ENCODE measurements around the gene RGS3. TPM values are rescaled to one million over a fixed set of nuclear protein-coding genes. Genes with fewer than 3 reads are reported as not detected.

Gene RGS3
- total RNA-seq, 1 donor from 2014 or later, result 187 TPM

DNA sequence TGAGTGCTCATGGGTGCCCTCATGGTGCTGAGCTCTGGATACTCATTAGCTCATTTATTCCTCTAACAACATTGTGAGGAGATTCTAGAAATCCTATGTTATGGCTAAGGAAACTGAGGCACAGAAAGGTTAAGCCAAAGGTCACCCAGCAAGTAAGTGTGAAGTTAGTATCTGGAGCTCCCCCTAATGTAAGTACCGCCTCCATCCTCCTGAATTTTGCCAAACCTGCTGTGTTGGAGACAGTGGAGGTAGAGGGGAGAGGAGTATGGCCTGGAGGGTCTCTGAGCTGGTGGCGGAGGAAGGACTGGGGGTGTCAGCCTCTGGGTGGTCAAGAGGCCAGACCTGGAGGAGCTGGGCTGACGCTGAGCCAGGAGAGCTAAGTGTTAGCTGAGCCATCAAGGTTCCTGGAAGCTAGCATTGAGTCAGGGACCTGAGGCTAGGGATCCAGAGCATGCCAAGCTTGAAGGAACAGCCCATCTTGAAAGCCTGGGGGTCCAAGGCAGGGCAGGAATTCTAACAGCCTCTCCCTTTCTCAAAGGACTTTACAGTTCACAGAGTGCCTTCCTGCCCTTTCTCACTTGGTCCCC is 114.8 kb downstream of the RGS3 start:
- H3K4me1 ChIP-seq, result peaks cover 99% of the 10 kb centered on the region
- H3K27ac ChIP-seq (replicated peaks), result peak overlapping the region; percentile 94
- H3K4me3 ChIP-seq, result no peak overlapping the region
- H3K36me3 ChIP-seq, result peaks cover 2% of the 10 kb centered on the region
- no peaks in the 10 kb centered on the region for H3K9me3 ChIP-seq (replicated peaks)
- H3K27me3 ChIP-seq (ENCODE audit: low read depth), result no peaks in the 10 kb centered on the region
- TF ChIP-seq, protein P1, sequence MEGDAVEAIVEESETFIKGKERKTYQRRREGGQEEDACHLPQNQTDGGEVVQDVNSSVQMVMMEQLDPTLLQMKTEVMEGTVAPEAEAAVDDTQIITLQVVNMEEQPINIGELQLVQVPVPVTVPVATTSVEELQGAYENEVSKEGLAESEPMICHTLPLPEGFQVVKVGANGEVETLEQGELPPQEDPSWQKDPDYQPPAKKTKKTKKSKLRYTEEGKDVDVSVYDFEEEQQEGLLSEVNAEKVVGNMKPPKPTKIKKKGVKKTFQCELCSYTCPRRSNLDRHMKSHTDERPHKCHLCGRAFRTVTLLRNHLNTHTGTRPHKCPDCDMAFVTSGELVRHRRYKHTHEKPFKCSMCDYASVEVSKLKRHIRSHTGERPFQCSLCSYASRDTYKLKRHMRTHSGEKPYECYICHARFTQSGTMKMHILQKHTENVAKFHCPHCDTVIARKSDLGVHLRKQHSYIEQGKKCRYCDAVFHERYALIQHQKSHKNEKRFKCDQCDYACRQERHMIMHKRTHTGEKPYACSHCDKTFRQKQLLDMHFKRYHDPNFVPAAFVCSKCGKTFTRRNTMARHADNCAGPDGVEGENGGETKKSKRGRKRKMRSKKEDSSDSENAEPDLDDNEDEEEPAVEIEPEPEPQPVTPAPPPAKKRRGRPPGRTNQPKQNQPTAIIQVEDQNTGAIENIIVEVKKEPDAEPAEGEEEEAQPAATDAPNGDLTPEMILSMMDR (IDR thresholded peaks at IDR 0.05; ENCODE audit: borderline replicate concordance), result no peak
- peak; percentile 14 for DNase-seq
- intact Hi-C loops (cut with micrococcal nuclease), result loop anchor here (10.0 kb wide), 1 partner anchor 54 kb away; no protein-coding TSS in a partner anchor

DNA sequence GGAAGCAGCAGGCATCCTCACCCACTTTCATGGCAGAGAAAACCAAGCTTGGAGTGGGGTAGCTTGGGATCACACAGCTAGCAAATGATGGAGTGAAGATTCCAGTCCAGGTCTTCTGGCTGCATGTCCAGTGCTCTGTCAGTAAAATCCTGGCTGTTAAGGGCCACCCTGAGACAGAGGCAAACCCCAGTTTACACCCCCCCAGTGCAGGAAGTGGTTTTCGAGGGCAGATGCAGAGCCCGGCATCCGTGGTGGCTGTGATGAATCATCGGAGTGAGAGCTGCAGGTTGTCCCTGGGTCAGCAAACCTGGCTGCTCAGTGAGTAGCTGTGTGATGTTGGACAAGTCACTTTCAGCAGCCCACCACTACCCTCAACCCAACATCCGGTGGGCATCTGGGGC is 115.4 kb downstream of the RGS3 start:
- Histone ChIP-seq H3K4me3 (no peak overlapping the region), H3K4me1 (peaks cover 98% of the 10 kb centered on the region), H3K36me3 (peaks cover 7% of the 10 kb centered on the region), H3K27ac (replicated peaks) (peak overlapping the region; percentile 94), H3K9me3 (replicated peaks) (no peaks in the 10 kb centered on the region), H3K27me3 (ENCODE audit: low read depth) (no peaks in the 10 kb centered on the region)
- TF ChIP-seq, protein P1 (IDR thresholded peaks at IDR 0.05; ENCODE audit: borderline replicate concordance), result no peak
- intact Hi-C loops (cut with micrococcal nuclease), result loop anchor here (10.0 kb wide), 1 partner anchor 54 kb away; no protein-coding TSS in a partner anchor
- peak; percentile 43 for DNase-seq

DNA sequence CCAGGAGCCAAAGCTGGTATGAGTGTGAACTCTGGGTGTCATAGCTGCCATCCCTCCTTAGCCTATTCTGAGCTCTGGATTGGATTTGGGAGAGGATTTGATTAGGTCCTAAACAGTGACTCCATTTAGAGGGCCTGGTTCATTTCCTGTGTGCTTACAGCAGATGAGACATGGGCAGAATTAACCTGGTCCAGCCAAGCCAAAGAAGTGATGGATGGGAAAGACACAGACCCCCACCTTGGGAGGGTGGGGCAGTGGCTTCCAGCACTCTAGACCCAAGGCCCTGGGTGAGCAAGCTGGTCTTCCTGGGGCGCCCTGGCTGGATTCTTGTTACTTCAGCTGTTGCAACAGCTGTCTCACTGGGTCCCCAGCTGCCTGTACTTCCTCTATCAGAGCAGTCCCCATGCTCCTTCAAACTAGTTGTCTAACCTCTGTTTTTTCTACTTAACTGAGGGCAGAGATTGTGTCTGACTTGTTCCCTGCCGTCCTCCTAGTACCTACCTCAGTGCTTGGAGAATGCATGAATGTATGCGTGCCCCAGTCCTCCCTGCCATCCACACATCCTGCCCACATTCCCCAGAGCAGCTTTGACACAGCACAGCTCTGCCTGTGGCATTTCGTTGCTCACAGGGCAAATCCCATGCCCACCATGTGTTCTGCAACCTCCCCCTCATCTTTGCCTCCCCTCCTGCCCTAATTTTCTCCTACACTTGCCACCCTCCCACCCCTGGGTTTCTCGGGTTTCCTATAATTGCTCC is 115.9 kb downstream of the RGS3 start:
- peak overlapping the region; percentile 94 for H3K27ac ChIP-seq (replicated peaks)
- intact Hi-C loops (cut with micrococcal nuclease), result loop anchor here (10.0 kb wide), 1 partner anchor 55 kb away; no protein-coding TSS in a partner anchor
- H3K4me1 ChIP-seq, result peaks cover 98% of the 10 kb centered on the region
- TF ChIP-seq, protein P1 (IDR thresholded peaks at IDR 0.05; ENCODE audit: borderline replicate concordance), result no peak
- no peaks in the 10 kb centered on the region for H3K27me3 ChIP-seq (ENCODE audit: low read depth)
- no peaks in the 10 kb centered on the region for H3K9me3 ChIP-seq (replicated peaks)
- peaks cover 13% of the 10 kb centered on the region for H3K36me3 ChIP-seq
- peak; percentile 63 for DNase-seq
- no peak overlapping the region for H3K4me3 ChIP-seq

DNA sequence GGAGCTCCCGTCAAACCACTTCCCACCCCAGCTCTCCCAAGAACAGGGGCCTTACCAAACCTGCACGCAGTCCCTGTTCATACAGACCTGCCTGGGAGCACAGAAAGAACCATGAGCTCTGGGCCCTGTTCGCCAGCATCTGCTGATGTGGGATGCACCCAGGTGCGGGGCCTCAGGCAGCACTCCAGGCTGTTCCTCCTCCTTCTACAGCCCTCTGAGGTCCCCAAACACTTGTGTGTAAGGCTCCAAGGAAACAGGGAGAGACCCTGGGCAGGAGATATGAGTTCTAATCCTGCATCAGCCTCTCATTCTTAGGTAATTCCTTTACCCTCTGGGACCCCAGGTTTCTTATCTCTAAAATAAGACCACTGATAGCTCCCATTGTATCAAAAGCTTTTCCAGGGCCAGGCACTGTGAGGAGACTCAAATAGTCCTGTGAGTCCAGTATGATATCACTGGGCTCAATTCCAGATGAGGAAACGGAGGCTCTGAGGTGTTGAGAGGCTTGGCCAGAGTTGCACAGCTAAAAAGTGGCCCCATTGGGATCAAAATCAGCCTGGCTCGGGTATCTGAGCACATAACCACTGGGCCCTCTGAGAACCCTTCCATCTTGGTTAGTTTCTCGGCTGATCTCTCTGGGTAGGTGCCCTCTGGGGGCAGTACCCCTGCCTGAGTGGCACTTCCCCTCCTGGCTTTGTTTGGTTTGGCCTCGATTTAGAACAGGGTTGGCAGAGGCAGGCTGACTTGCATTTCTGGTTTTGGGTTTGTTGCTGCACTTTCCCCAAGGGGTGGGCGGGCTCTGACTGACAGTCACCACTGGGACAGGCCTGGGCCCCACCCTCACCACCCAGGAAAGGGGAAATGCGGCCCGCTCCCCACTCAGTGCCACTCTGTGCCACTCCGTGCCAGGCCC is 116.8 kb downstream of the RGS3 start:
- TF ChIP-seq, protein P1 (IDR thresholded peaks at IDR 0.05; ENCODE audit: borderline replicate concordance), result no peak
- H3K9me3 ChIP-seq (replicated peaks), result no peaks in the 10 kb centered on the region
- peak overlapping the region; percentile 42 for H3K4me3 ChIP-seq
- H3K27ac ChIP-seq (replicated peaks), result peak overlapping the region; percentile 94
- peaks cover 94% of the 10 kb centered on the region for H3K4me1 ChIP-seq
- peak; percentile 80 for DNase-seq
- H3K36me3 ChIP-seq, result peaks cover 21% of the 10 kb centered on the region
- H3K27me3 ChIP-seq (ENCODE audit: low read depth), result no peaks in the 10 kb centered on the region
- intact Hi-C loops (cut with micrococcal nuclease), result no loop called here

DNA sequence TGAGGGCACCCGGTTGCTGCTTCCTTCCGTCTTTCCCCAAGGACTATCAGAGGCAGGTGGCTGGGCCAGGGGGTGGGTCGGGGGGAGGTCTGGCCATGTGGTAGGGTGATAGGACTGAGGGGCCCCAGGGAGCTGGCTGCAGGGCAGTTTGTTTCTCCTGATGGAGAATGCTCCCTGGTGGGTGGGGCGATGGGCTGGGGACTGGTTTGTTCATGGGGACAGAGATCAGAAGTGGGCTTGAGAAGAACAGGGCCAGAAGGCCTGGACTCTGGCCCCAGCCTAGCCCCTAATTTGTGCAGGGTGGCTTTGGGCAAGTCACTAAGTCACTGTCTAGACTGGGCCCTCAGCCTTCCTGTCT is 117.4 kb downstream of the RGS3 start:
- Histone ChIP-seq H3K4me1 (peaks cover 94% of the 10 kb centered on the region), H3K9me3 (replicated peaks) (no peaks in the 10 kb centered on the region), H3K27ac (replicated peaks) (peak overlapping the region; percentile 94), H3K27me3 (ENCODE audit: low read depth) (no peaks in the 10 kb centered on the region), H3K36me3 (peaks cover 28% of the 10 kb centered on the region), H3K4me3 (peak overlapping the region; percentile 42)
- no peak for DNase-seq
- TF ChIP-seq, protein P1 (IDR thresholded peaks at IDR 0.05; ENCODE audit: borderline replicate concordance), result no peak
- intact Hi-C loops (cut with micrococcal nuclease), result no loop called here

Measured in left ventricle myocardium inferior (tissue), 1 donor.